ENCODE measurements around the gene COL24A1.

The COL24A1 gene

DNA sequence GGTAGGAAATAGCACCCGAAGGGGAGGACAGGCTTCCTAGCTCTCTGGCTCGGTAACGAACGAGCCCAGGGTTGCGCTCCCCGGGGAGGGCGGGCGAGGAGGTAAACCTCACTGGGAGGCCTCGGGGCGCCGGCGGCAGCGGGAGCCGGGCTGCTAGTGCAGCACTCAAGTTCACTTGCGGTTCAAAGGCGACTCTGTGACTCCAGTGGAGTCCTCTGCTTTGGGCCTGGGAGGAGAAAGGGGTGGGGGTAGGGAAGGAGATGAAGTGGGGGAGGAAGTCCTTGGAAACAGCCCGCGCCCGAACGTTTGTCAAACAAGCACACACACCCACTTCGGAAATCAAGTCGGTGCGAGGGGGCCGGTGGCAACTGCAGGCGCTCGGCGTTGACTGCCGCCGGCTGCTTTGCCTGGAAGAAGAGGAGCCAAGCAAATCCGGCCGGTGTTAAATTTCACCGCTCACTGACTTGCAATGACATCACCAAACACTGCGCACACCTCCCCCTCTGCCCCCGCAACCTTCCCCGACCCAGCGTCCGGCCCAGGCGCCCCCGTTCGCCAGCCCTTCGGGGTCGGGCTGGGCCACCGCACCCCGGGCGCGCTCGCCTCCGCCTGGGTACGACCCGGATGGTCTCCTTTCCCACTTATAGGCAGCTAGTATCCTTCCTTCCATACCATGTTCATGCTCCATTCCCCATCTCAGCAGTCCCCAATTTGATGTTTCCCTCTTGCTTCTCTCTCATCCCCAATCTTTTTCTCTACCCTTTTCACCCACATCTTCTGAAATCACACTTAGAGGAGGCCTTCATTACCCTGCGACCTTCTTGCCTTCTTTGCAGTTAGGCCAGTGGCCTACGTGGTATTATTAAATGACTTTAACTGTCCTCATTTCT is at the start of gene COL24A1:
Gene COL24A1 (minus strand): TSS at position 207 of the 890 bp plus-strand sequence. CDS start 376 bp downstream, outside the sequence.
- ATAC-seq (no peak), DNase-seq (peak; percentile 8)

DNA sequence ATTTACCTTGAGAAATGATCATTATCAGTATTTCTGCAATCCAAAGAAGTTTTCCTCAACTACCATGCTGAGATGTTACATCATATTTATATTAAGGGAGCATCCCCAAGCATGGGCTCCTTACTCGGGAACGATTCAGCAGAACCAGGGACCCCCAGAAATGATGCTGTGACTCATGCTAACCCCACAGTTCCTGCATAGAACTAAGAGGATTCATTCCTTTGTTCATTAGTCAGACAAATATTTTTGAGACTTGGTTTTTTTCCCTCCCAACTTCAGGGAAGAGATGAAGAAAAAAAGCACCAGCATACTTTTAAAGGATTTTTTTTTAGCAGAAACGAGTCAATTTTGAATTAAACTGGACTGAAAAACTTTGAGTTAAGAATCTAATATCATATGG is 49.2 kb upstream of the COL24A1 start:
- ATAC-seq: no peak
- DNase-seq: no peak

DNA sequence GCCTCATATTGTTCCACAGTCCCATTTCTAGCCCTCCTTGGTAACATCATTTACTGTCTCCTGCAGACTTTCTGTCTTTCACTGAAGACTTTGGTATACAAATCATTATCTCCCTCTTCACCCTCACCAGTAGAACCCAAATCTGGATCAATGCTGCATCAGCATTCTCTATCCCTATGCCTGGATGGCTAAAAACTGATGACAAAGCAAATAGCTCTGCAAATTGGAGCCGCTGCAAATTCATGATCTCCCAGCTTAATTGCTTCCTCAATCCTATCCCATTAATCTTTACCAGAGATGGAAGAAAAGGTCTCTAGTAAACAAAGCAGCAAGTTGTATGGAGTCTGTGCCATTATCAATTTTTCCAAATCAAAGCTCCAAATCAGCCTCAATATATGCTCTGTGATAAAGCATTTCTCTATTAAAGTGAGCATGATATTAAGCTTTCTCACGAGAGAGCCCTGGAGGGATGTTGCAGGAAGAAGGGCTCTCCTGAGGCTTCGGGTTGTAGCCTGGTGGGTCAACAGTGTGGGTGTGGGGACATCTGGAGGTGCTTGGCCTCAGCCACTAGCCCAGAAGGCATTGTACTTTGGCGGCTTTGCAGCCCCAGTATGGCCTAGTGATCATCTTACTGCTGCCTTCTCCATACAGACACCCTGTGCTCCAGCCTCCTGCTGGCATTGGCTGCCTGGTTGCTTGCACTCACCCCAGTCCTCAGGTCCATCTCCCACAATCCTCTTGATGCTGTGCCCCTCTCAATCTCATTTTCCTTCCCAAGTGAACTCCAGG is 46.2 kb upstream of the COL24A1 start:
- ATAC-seq: no peak
- DNase-seq: no peak

DNA sequence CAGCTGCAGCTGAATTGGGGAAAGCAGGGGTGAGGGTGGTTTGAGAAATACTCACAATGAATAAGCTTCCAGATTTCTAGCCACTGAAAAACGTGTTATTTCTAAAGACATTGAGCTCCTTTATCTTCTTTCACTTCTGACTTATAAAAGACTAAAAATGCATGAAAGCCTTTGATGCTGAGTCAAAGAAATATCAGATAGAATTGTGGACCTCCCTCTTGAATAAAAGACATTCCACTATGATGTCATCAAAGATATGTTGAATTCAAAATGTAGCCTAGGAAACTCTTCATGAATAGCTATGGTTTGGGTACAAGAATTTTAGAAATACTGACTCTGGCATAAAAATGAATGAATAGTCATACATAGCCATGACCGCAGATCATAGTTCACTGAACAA is 44.7 kb upstream of the COL24A1 start:
- ATAC-seq (no peak), DNase-seq (no peak)

DNA sequence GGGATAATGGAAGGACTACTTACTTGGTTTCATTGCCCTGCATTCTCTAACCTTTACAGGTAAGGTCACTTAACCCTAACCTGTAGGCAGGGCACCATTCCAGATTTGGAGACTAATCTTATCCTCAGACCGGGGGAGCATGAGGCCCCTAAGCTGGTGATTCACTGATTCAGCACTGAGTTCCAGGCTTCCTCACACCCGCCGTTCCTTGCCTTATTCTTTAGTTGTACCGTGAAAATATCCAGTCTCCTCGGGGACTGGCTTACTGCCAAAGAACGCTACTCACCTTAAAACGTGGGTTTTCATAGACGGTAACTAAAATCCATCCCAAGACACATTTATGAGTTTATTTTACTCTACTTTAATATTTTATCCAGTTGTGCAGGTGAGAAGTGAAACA is 44.3 kb upstream of the COL24A1 start:
- ATAC-seq (no peak), DNase-seq (no peak)

DNA sequence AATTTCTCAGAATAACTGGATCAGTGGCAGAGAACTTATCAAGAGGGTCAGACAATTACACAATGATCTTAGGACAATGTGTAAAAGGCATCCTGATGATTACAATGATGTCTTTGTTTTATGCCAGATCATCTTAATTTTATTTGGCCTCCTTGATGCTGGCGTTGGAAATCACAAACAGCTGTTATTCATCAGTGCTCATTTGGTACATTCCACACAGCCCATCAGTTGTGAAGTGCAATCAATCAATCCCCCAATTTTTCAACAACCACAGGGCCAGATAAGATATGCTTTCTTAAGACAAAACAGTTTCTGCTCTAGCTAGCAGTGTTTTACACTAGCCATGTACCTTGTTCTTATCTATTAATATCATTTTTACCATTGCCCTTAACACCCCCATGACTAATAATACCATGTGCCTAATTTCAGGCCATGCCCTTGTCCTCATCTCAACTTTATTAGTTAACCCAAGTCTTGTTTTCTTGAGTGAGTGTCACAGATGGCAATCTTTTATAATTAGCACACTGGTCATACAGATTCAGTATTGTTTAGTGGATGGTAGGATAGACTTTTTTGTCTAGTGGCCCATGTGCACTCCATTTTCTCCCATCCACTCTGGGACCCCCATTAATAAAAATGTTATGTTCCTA is 40.8 kb upstream of the COL24A1 start:
- DNase-seq: no peak
- no peak for ATAC-seq

DNA sequence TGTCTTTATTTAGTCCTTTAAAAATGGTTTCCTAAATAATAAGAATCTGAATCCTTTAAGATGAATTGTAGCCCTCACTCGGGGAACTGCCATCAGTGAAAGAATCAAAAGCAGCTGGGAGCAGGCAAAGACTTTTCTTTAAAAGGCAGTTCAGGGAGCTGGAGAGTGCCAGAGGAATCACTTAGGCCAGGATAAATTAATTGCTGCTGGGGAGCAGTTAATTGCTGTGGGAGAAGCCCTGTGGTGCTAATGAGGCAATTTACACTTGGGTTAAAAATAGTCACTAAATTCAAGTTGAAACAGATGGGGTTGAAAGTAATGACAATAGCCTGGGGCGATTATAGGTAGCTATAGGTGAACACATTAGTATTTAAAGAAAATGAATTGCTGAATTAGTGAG is 38.7 kb upstream of the COL24A1 start:
- DNase-seq: no peak
- ATAC-seq: no peak

DNA sequence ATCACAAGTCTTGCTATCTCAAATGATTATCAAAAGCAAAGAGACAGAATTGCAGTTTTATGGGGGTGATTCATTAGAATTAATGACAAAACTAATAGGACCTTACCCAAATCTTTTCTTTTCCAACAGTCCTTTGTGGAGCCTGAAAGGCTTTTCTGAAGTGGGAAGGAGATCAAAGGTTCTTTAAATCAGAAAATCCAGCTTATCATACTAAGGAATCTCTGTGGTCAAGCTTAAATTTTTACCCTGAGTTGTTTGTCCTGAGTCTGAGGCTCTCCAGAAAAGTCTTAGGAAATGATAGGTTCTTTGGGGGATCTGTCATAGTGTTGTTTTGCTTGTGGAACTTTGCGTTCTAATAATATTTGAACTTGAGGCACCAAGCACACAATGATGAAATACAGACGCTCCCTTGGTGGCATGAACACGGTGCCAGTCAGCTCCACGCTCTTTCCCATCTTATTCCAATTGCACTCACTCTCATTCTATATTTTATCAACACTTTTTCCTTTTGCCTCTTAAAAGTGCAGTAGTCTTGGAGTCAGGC is 38.0 kb upstream of the COL24A1 start:
- DNase-seq: no peak
- ATAC-seq: no peak

DNA sequence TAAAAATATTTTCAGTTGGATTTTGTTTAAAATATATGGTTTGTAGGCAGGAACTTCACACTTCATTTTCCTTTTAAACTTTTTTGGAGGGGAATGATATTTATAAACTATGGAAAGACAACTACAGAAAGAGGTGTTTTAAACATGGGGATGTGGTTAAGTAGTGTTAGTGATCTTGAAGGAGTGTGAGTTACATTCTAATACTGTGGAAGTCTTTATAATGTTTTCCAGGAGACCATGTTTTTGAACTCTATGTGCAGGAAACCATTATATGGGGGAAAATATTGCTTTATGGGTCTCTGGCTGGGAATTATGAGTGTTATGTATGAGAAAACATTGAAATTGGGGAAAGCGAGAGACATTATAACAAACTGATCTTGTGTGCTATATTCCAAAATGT is 35.8 kb upstream of the COL24A1 start:
- ATAC-seq (no peak), DNase-seq (no peak)

DNA sequence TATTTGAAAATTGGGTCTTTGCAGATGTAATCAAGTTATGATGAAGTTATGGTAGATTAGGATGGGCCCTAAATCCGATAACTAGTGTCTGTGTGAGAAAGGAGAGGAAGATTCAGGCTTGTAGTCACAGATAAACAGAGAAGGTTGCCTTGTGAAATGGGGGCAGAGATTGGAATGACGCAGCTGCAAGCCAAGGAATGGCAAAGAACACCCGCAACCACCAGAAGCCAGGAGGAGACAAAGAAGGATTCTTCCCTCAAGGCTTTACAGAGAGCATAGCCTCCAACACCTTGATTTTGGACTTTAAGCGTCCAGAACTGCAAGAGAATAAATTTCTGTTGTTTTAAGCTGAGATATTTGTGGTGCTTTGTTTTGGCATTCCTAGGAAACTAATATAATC is 35.4 kb upstream of the COL24A1 start:
- DNase-seq (no peak), ATAC-seq (no peak)

DNA sequence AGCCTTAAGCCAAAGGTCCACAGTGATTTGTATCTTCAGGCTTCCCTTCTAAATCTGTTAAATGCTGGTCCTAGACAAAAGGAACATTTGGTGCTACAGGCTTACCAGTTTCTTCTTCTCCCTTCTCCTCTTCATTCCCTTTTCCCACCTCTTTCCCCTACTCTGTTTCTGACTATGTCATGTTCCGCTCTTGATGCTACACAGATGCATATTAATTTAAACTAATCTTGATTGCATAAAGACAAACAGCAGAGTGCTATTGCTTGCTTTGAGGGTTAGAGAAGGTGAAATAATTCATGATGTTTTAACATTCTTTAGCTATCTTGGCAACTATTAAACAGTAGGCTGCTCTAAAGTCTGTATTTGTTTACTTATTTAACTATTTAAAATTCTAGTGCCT is 34.3 kb upstream of the COL24A1 start:
- DNase-seq: no peak
- ATAC-seq: no peak

DNA sequence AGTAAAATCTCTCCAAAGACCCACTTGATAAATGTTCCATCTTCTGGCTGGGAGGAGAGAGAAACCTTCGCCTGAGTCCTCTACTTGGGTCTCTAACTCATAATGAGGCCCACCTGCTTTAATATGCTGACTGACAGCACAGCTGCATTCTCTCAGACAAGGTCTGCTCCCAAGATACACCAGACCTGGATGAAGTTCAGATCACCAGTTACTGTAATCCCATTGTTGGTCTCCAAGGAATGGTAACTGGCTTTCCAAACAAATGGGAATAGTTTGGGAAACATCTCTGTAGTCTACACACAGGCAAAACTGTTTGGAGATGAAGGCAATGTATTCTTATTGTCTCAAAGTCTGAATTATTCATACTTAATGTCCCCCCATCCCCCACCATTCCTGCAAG is 27.9 kb upstream of the COL24A1 start:
- DNase-seq (no peak), ATAC-seq (no peak)

DNA sequence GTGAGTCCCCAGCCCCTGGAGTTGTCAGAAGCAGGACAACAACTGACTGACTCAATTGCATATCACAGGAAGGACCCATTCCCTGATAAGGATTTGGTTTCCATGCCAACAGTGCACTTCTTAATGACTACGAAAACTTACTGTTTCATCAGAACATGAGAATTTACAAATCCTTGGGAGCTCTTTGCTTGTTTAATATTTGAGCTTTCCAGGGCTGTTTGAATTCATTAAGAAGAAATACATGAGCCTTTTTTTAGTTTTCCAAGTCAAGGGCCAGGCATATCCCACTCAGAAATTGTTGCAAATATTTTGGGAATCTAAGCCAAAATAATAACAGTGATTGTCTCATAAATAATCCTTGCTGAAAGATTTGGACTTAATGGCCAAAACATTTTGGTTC is 27.2 kb upstream of the COL24A1 start:
- DNase-seq: no peak
- no peak for ATAC-seq

DNA sequence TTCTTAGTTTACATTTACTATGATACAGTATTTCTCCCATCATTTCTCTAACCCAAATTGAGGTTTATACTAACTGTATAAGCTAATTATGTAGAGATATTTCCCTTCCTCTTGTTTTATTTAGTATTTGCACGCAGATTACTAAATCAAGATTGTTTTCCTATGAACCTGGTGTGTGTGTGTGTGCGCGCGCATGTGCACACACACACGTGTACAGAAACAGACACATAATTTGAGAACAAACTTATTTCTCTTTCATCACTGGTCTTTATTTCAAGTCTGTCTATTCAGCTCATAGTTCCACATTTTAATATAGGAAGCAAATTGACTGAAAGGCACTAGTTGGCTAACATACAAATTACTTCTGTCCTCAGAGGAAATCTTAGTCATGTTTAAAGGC is 19.7 kb upstream of the COL24A1 start:
- ATAC-seq (no peak), DNase-seq (no peak)

DNA sequence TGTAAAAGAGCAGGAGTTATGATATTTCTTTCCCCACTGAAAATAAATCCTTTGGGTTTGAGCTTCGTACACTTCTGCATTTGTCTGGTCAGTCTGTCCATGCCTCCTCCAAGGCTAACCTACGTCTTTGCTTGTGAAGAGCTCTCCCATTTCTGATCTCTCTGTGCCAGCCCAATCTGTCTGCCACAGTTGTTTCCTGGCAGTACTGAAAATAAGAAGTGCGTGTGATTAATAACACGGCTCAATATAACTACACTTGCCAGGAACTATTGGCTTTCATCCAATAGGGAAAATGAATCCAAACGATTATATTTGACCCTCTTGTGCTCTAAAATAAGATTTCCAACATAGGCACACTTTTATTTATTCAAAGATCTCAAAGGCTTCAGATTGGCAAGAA is 19.2 kb upstream of the COL24A1 start:
- no peak for DNase-seq
- no peak for ATAC-seq

DNA sequence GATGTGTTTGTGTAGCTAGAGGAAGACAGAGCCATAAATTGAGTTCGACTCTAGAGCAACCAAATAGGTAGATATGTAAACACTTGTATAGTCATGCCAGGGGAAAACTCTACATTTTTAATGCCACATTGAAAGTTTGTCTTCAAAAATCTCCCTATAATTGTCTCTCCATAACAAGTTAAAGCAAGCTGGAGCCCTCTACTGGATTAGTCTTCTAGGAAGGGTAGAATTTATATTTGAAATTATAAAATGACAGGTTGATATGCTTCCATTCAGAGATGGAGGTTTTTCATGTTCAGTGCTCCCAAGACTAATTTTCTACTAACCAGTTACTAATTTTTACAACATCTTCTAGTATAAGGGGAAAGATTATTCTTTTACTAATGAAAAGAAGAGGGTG is 13.1 kb upstream of the COL24A1 start:
- no peak for DNase-seq
- no peak for ATAC-seq

DNA sequence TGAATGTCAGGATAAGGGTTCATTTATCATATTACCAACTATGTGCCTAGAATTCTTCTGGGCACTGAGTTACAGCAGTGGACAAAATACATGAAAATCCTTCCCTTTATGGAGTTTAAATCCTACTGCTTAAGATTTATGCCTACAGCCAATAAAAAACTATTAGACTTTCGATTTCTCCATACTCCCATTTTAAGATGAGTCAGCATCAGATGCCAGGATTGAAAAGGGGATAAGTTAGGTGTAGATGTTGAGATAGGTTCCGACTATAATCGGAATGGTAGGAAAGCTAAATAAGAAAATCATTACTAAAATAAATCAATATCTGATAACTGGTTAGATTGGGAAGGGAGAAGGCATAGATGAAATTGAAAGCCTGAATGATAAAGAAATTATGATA is 3.2 kb upstream of the COL24A1 start:
- ATAC-seq: no peak

DNA sequence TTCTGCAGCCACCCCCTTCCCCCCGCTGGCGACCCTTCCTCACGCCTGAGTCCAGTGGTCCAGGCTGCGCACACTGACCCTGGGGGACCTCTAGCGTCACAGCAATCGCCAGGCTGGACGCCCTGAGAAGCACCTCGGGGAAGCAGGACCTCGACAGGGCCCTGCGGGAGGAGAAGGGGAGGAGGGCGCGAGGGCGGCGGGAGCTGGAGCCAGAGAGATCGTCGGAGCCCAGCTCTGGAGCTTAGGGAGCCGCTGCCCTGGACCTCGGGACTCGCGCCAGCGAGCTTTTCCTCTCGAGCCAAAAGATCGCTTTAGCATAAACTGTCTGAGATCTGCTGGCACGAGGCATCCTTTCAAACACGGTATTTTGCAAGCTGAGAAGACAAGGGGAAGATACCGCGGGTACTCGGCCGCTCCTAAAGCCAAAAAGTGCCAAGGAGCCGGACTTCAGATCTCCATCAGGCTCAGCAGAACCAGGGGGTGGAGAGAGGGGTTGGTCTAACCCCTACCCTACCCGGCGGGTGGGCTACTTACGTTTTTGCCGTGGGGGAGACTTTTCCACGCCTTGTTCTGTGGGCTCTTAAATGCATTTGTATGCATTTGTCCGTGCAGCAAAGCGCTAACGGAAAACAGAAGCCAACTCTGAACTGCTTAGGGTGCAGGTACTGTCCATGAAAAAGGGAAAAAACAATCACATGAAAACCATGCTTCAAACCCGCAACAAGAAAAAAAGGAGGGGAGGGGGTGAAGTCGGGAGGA is 586 bp downstream of the COL24A1 start:
- ATAC-seq (no peak), DNase-seq (no peak)

More for the DNA sequence above, 3.2 kb upstream of the COL24A1 start:
- no peak for DNase-seq

DNA sequence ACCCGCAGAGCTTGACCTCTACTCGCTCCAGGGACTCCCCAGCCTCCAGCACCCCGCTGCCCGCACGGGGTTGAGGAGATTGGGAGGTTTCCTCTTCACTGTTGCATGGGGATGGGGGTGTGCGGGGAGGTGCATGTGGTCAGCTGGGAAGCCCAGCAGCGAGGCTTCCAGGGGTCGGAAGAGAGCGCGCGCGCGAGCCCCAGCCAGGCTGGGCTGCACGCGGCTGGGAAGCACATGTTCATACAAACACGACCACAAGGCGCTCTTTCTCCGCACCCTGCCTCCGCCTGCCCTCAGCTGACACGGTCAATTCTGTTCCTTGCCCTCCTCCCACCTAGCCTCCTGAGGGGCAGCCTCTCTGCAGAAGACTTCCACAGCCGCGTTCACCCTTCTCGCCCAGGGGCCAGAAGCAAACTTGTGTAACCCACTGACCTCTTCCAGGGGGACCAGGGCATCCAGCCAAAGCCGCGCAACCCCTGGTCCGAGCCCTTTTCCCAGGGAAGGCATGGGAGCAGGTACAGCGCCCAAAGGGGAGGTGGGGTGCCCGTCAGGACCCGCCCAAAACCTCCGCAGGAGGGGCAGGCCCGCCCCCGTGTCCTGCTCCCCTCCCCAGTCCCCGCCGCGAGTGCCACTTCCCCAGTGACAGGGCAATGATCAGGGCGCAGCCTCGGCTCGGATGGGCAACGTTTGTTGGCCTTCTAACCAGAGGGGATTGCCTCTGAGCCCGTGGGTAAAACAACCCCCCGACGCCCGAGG is 1.3 kb downstream of the COL24A1 start:
- DNase-seq: no peak
- no peak for ATAC-seq

DNA sequence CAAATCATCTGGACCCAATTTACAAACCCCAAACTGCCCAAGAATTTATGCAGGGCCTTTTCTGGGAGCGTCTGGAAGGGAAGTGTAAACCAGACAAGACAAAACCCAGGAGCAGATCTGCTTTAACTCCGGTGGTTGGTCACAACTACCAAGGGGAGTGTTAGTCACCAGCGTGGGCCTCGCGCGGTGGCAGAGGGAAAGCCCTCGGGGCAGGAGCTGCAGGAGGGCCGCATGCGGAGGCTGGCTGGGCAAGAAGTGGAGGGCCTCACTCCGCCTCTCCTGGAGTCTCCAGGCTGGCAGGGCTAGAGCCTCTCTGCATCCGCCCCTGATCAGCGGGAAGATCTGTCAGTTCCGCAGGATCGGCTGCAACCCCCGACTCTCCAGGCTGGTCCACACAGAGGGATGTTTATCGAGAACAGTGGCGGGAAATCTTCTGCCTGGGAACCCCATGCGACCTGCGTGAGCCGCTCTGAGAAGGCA is 2.0 kb downstream of the COL24A1 start:
- DNase-seq (no peak), ATAC-seq (no peak)

DNA sequence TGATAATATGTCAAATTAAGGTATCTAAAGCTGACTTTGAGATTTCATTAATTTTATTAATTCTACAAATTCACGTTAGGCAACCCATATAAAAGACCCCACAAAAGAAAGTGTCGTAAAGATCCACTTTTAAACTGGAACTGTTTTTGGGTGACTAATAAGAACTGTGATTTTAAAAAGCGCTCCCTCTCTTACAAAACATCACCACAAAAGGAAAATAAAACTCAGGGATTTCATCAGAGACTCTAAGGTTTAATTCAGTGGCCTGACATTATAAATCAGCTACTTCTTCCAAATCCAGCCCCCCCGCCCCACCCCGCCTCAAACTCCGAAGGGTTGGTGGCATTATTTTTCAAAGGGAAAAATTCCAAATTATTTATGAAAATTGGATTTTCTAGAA is 2.7 kb downstream of the COL24A1 start:
- ATAC-seq (no peak), DNase-seq (no peak)

Data from stimulated activated naive CD8-positive, alpha-beta T cell treated with anti-CD3 and anti-CD28 coated beads, Interleukin-15, Interleukin-2, amounts not matched to agents 100 U/mL and 50 U/mL, for 24 hours (primary cell).